Panc1 (cell line): ENCODE measurements around the gene BAIAP2. TPM values are rescaled to one million over a fixed set of nuclear protein-coding genes. Genes with fewer than 3 reads are reported as not detected.

Experiments
- ATAC-seq: fragments of 200-7000 bp; cut with Tn5 transposase; 2 replicates; pipeline ENCODE4 v1.9.1; 2020; ENCODE audit warnings: mild to moderate bottlenecking, moderate library complexity
- BruUV-seq: library from RNA; stranded (reverse); fragments of 400-500 nt; replicated peaks from 2 replicates; lab custom pipeline; 2021; lab: Mats Ljungman, UMichigan
- CTCF ChIA-PET: fragments of 300-600 bp; sonication (Branson Sonifier 250); formaldehyde crosslinking; loops from one replicate; lab custom pipeline; 2022; ENCODE audit warnings: antibody characterized with exemption; lab: Charles Lee
- POLR2A ChIA-PET: fragments of 300-600 bp; sonication (Branson Sonifier 250); formaldehyde crosslinking; loops from one replicate; lab custom pipeline; 2022; ENCODE audit warnings: antibody characterized with exemption; lab: Charles Lee
- DNase-seq: peaks from one replicate; pipeline ENCODE4 v3.0.0-alpha.2; 2010; ENCODE audit warnings: low read depth, low spot score
- H3K27ac ChIP-seq: 2 replicates; pipeline ENCODE4 v1.5.1; 2011; ENCODE audit warnings: mild to moderate bottlenecking, low read length, inconsistent platforms
- H3K27me3 ChIP-seq: fragments of 200-500 bp; sonication (Bioruptor generic); 2 replicates; pipeline ENCODE4 v1.6.0; 2014; ENCODE audit warnings: low read length, inconsistent platforms; ENCODE audit not compliant: control insufficient read depth, insufficient read depth
- H3K36me3 ChIP-seq: fragments of 200-500 bp; sonication (Bioruptor generic); 2 replicates; pipeline ENCODE4 v1.5.1; 2014; ENCODE audit warnings: inconsistent platforms, mild to moderate bottlenecking, low read length, moderate library complexity; ENCODE audit not compliant: control insufficient read depth, insufficient read depth
- H3K4me1 ChIP-seq: 2 replicates; pipeline ENCODE4 v1.5.1; 2011; ENCODE audit warnings: inconsistent platforms, mild to moderate bottlenecking, low read length, moderate library complexity; ENCODE audit not compliant: control insufficient read depth, insufficient read depth
- H3K4me3 ChIP-seq, 2 experiments: 2 replicates each; pipeline ENCODE4 v1.5.1; 2011 to 2012; ENCODE audit warnings: low read depth in 2 of 2, low read length in 2 of 2, mild to moderate bottlenecking in 2 of 2, inconsistent platforms in 1 of 2, moderate library complexity in 1 of 2
- H3K9me3 ChIP-seq: fragments of 200-500 bp; sonication (Bioruptor generic); 2 replicates; pipeline ENCODE4 v1.5.1; 2014; ENCODE audit warnings: low read depth, mild to moderate bottlenecking, inconsistent platforms, low read length, moderate library complexity; ENCODE audit not compliant: control insufficient read depth, insufficient read depth
- CTCF ChIP-seq: fragments of 450-650 bp; IDR thresholded peaks from 2 replicates; pipeline ENCODE4 v1.5.1; 2017; ENCODE audit warnings: mild to moderate bottlenecking
- POLR2AphosphoS5 ChIP-seq: IDR thresholded peaks from 2 replicates; pipeline ENCODE4 v1.6.1; 2012; ENCODE audit warnings: mild to moderate bottlenecking, low read depth, low read length, moderate library complexity
- REST ChIP-seq, 2 experiments: IDR thresholded peaks; 2 replicates each; pipeline ENCODE4 v1.6.1; 2011 to 2012; ENCODE audit warnings: low read depth in 2 of 2, control low read depth in 1 of 2, low read length in 1 of 2, mild to moderate bottlenecking in 1 of 2, moderate library complexity in 1 of 2; ENCODE audit not compliant: insufficient read depth in 1 of 2
- SIN3A ChIP-seq: IDR thresholded peaks from 2 replicates; pipeline ENCODE4 v1.6.1; 2012; ENCODE audit warnings: low read depth, mild to moderate bottlenecking, low read length, moderate library complexity, borderline replicate concordance; ENCODE audit not compliant: insufficient read depth
- TCF7L2 ChIP-seq: IDR thresholded peaks from 2 replicates; pipeline ENCODE4 v1.6.1; 2011; ENCODE audit warnings: mild to moderate bottlenecking, low read depth, low read length, inconsistent platforms
- in situ Hi-C: cut with HindIII; loops from 2 replicates; pipeline ENCODE4 v1.10.0; 2016; ENCODE audit warnings: low sequenced_read_pairs, low pct_unique_long_range_greater_than_20kb
- intact Hi-C: fragments of 100-400 bp; cut with micrococcal nuclease; formaldehyde crosslinking; loops from one replicate; pipeline ENCODE4 v1.10.0; 2022; ENCODE audit not compliant: unreplicated experiment
- total RNA-seq: library from RNA; stranded (reverse); gene quantifications from one replicate; pipeline ENCODE4 v1.2.1, GENCODE V29; 2021; ENCODE audit not compliant: unreplicated experiment

BAIAP2 gene
- total RNA-seq, 1 experiment from 2014 or later: 125 TPM

DNA sequence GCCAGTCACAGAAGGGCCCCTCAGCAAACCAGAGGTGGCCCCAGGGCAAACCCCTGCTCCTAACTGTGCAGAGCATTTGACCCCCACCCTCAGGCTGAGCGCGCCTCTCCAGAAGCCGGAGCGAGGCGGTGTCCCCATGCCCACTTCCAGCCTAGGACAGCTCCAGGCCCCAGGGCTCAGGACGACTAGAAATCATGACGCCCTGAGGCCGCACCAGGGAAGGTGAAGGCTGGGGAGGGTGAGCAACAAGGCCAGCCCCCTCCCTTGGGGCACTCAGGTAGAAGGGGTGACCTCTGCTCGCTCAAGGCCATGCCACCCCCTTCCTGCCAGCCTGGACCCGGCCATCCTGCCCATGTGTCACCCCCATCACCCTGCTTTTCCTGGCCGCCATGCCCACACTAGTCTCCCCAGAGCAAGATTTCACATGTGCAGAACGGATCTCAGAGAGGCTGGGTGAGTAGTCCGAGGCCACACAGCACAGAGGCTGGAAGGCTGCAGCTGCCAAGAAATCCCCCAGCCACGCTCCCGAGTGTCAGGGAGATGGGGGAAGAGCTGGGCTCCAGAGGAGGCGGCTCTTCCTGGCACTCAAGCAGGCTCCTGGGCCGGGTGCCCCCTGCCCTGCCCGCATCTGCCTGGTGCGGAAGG lies 128.2 kb downstream of the BAIAP2 start:
- intact Hi-C loops: no loop called here
- ChIA-PET POLR2A (no interaction called here), CTCF (no interaction called here)
- no peaks in the 10 kb centered on the region for H3K9me3 ChIP-seq
- TF ChIP-seq TCF7L2 (no peak), SIN3A (no peak), REST (IDR thresholded peaks at IDR 0.05; ENCODE audit: insufficient read depth in 1 of 2, low read depth in 2 of 2, low read length in 1 of 2) (no peak), CTCF (no peak), POLR2AphosphoS5 (no peak)
- no peak overlapping the region for H3K4me3 ChIP-seq
- no TSS peak for BruUV-seq
- no peak overlapping the region for H3K27ac ChIP-seq
- no peaks in the 10 kb centered on the region for H3K27me3 ChIP-seq
- in situ Hi-C loops: no loop called here
- H3K4me1 ChIP-seq: peaks cover 16% of the 10 kb centered on the region
- DNase-seq: no peak
- no peak for ATAC-seq
- no peaks in the 10 kb centered on the region for H3K36me3 ChIP-seq

GRCh38 chr17:81163703-81164370 lies 128.9 kb downstream of the BAIAP2 start:
- DNase-seq: no peak
- no peak overlapping the region for H3K27ac ChIP-seq
- no peak for ATAC-seq

More at GRCh38 chr17:81163703-81164370, 128.9 kb downstream of the BAIAP2 start:
- no peak overlapping the region for H3K4me3 ChIP-seq
- TF ChIP-seq TCF7L2 (no peak), CTCF (no peak), POLR2AphosphoS5 (no peak), SIN3A (no peak), REST (IDR thresholded peaks at IDR 0.05; ENCODE audit: insufficient read depth in 1 of 2, low read depth in 2 of 2, low read length in 1 of 2) (no peak)
- H3K27me3 ChIP-seq: no peaks in the 10 kb centered on the region
- in situ Hi-C loops (no loop called here), intact Hi-C loops (no loop called here)
- H3K4me1 ChIP-seq: peaks cover 16% of the 10 kb centered on the region
- no peaks in the 10 kb centered on the region for H3K9me3 ChIP-seq
- POLR2A ChIA-PET: no interaction called here
- CTCF ChIA-PET: interaction anchor here (0.7 kb wide), 1 partner anchor 18 kb away, joined by 3 read pairs; no protein-coding TSS in a partner anchor
- BruUV-seq: no TSS peak
- H3K36me3 ChIP-seq: no peaks in the 10 kb centered on the region
